Tibial artery (tissue), 4 donors: ENCODE measurements around the gene DLG2.

Experiments
- DNase-seq, 2 donors: peaks; one replicate each; pipeline ENCODE4 v3.0.0-alpha.2; 2019
- H3K27ac ChIP-seq, 2 donors: fragments of 200-600 bp; sonication (generic) in 1 of 2; 1 replicate in 1 of 2; 2 replicates in 1 of 2; pipeline ENCODE4 v1.5.1; 2018 to 2019; ENCODE audit warnings: mild to moderate bottlenecking in 1 of 2
- H3K27me3 ChIP-seq, 2 donors: fragments of 200-600 bp; sonication (generic) in 1 of 2; one replicate each; pipeline versions ENCODE4 v1.5.1 to v1.6.0; 2016 to 2019
- H3K36me3 ChIP-seq, 3 donors: fragments of 200-600 bp; sonication (generic) in 2 of 3; one replicate each; pipeline ENCODE4 v1.5.1; 2016 to 2019; ENCODE audit warnings: mild to moderate bottlenecking in 2 of 3
- H3K4me1 ChIP-seq, 4 donors: fragments of 200-600 bp; sonication (generic) in 2 of 4; 1 replicate in 3 of 4; 2 replicates in 1 of 4; pipeline ENCODE4 v1.5.1; 2016 to 2019
- H3K4me3 ChIP-seq, 2 donors: fragments of 200-600 bp; sonication (generic) in 1 of 2; 1 replicate in 1 of 2; 2 replicates in 1 of 2; pipeline ENCODE4 v1.5.1; 2018 to 2019; ENCODE audit warnings: mild to moderate bottlenecking in 2 of 2
- H3K9me3 ChIP-seq, 3 donors: fragments of 200-600 bp; sonication (generic) in 1 of 3; one replicate each; pipeline ENCODE4 v1.5.1; 2016 to 2019
- intact Hi-C: fragments of 100-400 bp; cut with DNase I; formaldehyde crosslinking; loops from one replicate; pipeline ENCODE4 v1.15.0; 2023; ENCODE audit warnings: low total_unique reads
- TF ChIP-seq, protein P1 (sequence below), 2 experiments: fragments of 200-600 bp in 1 of 2; fragments of 450-650 bp in 1 of 2; IDR thresholded peaks; one replicate each; pipeline ENCODE4 v1.5.1; 2017 to 2019; ENCODE audit warnings: antibody characterized with exemption in 2 of 2, mild to moderate bottlenecking in 1 of 2, moderate library complexity in 1 of 2

The DLG2 gene

DNA sequence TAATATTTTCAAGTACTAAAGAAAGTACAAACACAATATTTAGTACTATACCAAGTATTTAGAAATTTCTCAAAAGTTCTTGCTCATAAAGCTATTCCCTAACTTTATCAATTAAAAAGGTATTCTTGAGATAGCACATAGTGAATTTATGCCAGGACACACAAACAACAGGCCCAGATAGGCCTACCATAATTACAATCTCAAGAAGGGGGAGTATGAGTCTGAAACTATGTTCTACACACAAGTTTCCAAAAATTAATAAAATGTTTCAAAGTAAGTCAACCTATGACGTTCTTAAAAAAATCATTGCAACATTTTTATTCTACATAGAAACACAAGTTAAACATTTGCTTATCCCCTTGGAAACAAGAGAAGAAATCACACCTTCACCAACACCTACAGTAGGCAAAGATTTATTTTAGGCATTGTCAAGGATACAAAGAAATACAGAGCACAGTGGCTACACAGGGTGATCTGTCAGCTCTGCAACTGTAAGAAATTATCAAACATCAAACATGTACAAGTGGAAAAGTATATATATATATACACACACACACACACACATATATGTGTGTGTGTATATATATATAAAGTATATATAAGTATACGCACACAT, 1497.1 kb downstream of the DLG2 start:
- TF ChIP-seq, protein P1, sequence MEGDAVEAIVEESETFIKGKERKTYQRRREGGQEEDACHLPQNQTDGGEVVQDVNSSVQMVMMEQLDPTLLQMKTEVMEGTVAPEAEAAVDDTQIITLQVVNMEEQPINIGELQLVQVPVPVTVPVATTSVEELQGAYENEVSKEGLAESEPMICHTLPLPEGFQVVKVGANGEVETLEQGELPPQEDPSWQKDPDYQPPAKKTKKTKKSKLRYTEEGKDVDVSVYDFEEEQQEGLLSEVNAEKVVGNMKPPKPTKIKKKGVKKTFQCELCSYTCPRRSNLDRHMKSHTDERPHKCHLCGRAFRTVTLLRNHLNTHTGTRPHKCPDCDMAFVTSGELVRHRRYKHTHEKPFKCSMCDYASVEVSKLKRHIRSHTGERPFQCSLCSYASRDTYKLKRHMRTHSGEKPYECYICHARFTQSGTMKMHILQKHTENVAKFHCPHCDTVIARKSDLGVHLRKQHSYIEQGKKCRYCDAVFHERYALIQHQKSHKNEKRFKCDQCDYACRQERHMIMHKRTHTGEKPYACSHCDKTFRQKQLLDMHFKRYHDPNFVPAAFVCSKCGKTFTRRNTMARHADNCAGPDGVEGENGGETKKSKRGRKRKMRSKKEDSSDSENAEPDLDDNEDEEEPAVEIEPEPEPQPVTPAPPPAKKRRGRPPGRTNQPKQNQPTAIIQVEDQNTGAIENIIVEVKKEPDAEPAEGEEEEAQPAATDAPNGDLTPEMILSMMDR (IDR thresholded peaks at IDR 0.05), result no peak
- no peak for DNase-seq
- H3K36me3 ChIP-seq, result no peaks in the 10 kb centered on the region
- H3K9me3 ChIP-seq, result no peaks in the 10 kb centered on the region
- no peaks in the 10 kb centered on the region for H3K27me3 ChIP-seq
- H3K4me1 ChIP-seq, result no peaks in the 10 kb centered on the region
- no peak overlapping the region for H3K27ac ChIP-seq
- H3K4me3 ChIP-seq, result no peak overlapping the region
- intact Hi-C loops, result no loop called here

DNA sequence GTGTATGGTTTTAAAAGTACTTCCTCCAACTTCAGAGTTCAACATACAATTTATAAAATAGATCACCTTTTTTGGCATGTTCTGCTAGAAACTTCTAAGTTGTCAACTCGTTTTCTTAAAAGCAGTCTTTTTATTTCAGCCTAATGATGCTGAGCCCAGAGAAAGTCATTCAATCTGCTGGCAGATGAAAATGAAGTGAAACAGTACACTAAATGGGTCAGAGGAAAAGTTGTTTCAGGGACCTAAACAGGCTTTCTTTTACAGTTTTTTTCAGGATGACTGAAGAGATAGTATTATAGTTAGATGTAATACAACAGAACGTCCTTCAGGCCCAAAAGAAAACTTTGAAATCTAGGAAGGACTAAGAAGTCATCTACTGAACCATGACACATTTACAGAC, 1498.3 kb downstream of the DLG2 start:
- H3K27me3 ChIP-seq, result no peaks in the 10 kb centered on the region
- H3K9me3 ChIP-seq, result no peaks in the 10 kb centered on the region
- intact Hi-C loops, result no loop called here
- H3K27ac ChIP-seq, result no peak overlapping the region
- no peaks in the 10 kb centered on the region for H3K36me3 ChIP-seq
- TF ChIP-seq, protein P1 (IDR thresholded peaks at IDR 0.05), result no peak
- H3K4me3 ChIP-seq, result no peak overlapping the region
- no peak for DNase-seq
- no peaks in the 10 kb centered on the region for H3K4me1 ChIP-seq

DNA sequence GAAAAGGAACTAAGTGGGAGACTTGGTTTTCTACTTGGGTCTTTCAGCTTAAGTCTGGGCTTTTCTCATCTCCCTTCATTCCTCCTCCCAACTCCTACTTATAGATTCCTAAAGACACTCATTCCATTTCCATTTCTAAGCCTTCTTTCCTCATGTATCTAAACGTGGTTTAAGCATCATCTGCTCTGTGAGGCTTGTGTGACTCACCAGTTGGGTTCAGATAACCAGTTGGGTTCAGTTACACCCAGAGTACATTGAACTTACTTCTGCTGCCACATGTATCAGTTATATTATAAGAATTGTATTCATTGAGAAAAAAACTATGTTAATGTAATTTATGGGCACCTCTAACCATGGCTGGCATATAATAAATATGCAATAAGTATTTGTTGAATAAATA, 1509.8 kb downstream of the DLG2 start:
- Histone ChIP-seq H3K4me3 (no peak overlapping the region), H3K27ac (no peak overlapping the region)

DNA sequence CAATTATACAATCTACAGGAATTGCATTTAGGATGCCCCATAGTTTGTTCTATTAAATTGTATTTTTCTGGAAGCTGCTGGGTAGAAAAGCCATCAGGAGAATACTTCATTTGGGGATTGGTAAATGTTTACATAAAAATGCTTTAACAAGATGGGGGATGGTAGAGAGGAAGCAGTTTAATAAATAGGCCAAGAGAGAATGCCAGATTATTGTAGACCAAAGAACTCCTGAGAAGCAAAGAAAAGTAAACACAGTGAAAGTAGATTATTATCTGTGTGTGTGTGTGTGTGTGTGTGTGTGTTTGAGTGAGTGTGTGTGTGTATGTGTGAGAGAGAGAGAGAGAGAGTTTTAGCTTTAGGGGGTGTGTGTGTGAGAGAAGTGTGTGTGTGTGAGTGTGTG, 1520.6 kb downstream of the DLG2 start:
- no peak for DNase-seq
- TF ChIP-seq, protein P1 (IDR thresholded peaks at IDR 0.05), result no peak

More for the DNA sequence above, 1509.8 kb downstream of the DLG2 start:
- H3K36me3 ChIP-seq, result no peaks in the 10 kb centered on the region
- TF ChIP-seq, protein P1 (IDR thresholded peaks at IDR 0.05), result no peak
- intact Hi-C loops, result no loop called here
- H3K9me3 ChIP-seq, result no peaks in the 10 kb centered on the region
- H3K27me3 ChIP-seq, result no peaks in the 10 kb centered on the region
- DNase-seq, result no peak
- no peaks in the 10 kb centered on the region for H3K4me1 ChIP-seq

DNA sequence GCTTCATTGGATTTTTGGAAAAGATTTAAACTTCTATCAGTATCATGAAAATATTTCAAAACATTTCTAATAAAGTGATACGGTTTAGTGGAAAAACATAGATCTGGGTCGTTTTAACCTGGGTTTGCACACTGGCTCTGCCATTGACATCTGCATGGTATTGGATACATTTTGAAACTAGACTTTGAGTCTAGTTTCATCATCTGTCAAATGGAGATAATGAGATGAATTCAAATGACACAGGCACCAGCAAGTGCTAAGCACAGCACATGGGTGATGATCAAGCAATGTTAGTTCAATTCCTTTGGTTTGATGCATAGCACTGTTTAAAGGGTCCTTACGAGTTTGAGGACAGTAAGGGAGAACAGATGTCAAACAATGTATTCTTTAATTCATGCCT, 1522.0 kb downstream of the DLG2 start:
- Histone ChIP-seq H3K27me3 (no peaks in the 10 kb centered on the region), H3K4me3 (no peak overlapping the region), H3K36me3 (no peaks in the 10 kb centered on the region), H3K9me3 (no peaks in the 10 kb centered on the region), H3K4me1 (no peaks in the 10 kb centered on the region), H3K27ac (no peak overlapping the region)
- TF ChIP-seq, protein P1 (IDR thresholded peaks at IDR 0.05), result no peak
- no peak for DNase-seq
- intact Hi-C loops, result no loop called here

More for the DNA sequence above, 1520.6 kb downstream of the DLG2 start:
- H3K9me3 ChIP-seq, result no peaks in the 10 kb centered on the region
- H3K4me3 ChIP-seq, result no peak overlapping the region
- H3K36me3 ChIP-seq, result no peaks in the 10 kb centered on the region
- H3K27ac ChIP-seq, result no peak overlapping the region
- intact Hi-C loops, result no loop called here
- H3K27me3 ChIP-seq, result no peaks in the 10 kb centered on the region
- H3K4me1 ChIP-seq, result no peaks in the 10 kb centered on the region

DNA sequence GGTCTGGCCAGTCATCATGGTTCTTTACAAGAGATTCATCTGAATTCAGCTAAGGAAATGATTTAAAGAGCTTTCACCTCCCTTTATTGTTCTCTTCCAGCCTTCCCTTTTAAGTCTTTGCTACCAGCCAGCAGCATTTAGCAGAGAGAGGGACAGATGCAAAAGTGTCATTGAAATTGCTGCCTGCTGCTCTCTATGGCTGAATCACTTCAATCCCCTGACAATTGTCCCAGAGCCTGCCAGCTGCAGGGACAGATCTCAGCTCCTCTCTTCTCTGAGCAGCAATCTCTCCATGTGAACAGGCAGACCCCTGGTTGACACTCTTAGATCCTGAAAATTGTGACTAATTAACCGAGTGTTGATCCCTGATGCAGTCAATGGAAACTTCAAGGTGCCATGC, 1524.0 kb downstream of the DLG2 start:
- intact Hi-C loops, result no loop called here
- Histone ChIP-seq H3K4me1 (no peaks in the 10 kb centered on the region), H3K36me3 (no peaks in the 10 kb centered on the region), H3K27ac (no peak overlapping the region), H3K9me3 (no peaks in the 10 kb centered on the region), H3K4me3 (no peak overlapping the region), H3K27me3 (no peaks in the 10 kb centered on the region)
- TF ChIP-seq, protein P1 (IDR thresholded peaks at IDR 0.05), result no peak
- DNase-seq, result no peak
